Measurements from ENCODE around the gene RAB34.

- no peak for TF ChIP-seq POLR2A (IDR thresholded peaks at IDR 0.05)
- TF ChIP-seq, protein P1, sequence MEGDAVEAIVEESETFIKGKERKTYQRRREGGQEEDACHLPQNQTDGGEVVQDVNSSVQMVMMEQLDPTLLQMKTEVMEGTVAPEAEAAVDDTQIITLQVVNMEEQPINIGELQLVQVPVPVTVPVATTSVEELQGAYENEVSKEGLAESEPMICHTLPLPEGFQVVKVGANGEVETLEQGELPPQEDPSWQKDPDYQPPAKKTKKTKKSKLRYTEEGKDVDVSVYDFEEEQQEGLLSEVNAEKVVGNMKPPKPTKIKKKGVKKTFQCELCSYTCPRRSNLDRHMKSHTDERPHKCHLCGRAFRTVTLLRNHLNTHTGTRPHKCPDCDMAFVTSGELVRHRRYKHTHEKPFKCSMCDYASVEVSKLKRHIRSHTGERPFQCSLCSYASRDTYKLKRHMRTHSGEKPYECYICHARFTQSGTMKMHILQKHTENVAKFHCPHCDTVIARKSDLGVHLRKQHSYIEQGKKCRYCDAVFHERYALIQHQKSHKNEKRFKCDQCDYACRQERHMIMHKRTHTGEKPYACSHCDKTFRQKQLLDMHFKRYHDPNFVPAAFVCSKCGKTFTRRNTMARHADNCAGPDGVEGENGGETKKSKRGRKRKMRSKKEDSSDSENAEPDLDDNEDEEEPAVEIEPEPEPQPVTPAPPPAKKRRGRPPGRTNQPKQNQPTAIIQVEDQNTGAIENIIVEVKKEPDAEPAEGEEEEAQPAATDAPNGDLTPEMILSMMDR (IDR thresholded peaks at IDR 0.05 in 8 of 11, conservative IDR thresholded peaks at IDR 0.05 in 3 of 11), result no peak
Observed at GRCh38 chr17:28756049-28756804, 38.6 kb upstream of the RAB34 start.
